HG03139 (cell line): ENCODE results near the gene SORCS2.

Source experiments
- ATAC-seq: cut with Tn5 transposase; IDR thresholded peaks from one replicate; pipeline ENCODE4 v1.9.1; 2021; ENCODE audit not compliant: unreplicated experiment

The SORCS2 gene

GRCh38 chr4:7333801-7334421, 141.6 kb downstream of the SORCS2 start:
- no peak for ATAC-seq

GRCh38 chr4:7334521-7335275, 142.4 kb downstream of the SORCS2 start:
- ATAC-seq = no peak

- no peak for ATAC-seq
These were observed 143.2 kb downstream of the SORCS2 start for GRCh38 chr4:7335344-7336066.

- no peak for ATAC-seq
These were observed 143.8 kb downstream of the SORCS2 start for GRCh38 chr4:7336067-7336569.

GRCh38 chr4:7336732-7337131, 144.4 kb downstream of the SORCS2 start:
- ATAC-seq = no peak

- ATAC-seq = no peak
These were observed 145.1 kb downstream of the SORCS2 start for GRCh38 chr4:7337196-7338058.

GRCh38 chr4:7338059-7338452, 145.7 kb downstream of the SORCS2 start:
- no peak for ATAC-seq

- no peak for ATAC-seq
These were observed 146.7 kb downstream of the SORCS2 start for GRCh38 chr4:7338876-7339623.

GRCh38 chr4:7339751-7340552, 147.6 kb downstream of the SORCS2 start:
- no peak for ATAC-seq

GRCh38 chr4:7340553-7341433, 148.5 kb downstream of the SORCS2 start:
- ATAC-seq = no peak

- ATAC-seq = no peak
These were observed 149.3 kb downstream of the SORCS2 start for GRCh38 chr4:7341491-7342222.

GRCh38 chr4:7342223-7343080, 150.1 kb downstream of the SORCS2 start:
- no peak for ATAC-seq

GRCh38 chr4:7343081-7343655, 150.8 kb downstream of the SORCS2 start:
- no peak for ATAC-seq

- ATAC-seq = no peak
These were observed 151.6 kb downstream of the SORCS2 start for GRCh38 chr4:7343950-7344349.

- ATAC-seq = no peak
These were observed 152.4 kb downstream of the SORCS2 start for GRCh38 chr4:7344636-7345155.

- no peak for ATAC-seq
These were observed 155.6 kb downstream of the SORCS2 start for GRCh38 chr4:7347981-7348380.
